GM19035 (cell line): ENCODE results near the gene NDC1.
A peak's percentile ranks its signal among the peaks of the same experiment; 100 is the strongest.
"Not testable (repeated sequence)": the region's sequence is repeated elsewhere in the genome, so short reads cannot be mapped to it uniquely, and the experiment has no call there.

Experiments used
- ATAC-seq: cut with Tn5 transposase; IDR thresholded peaks from one replicate; pipeline ENCODE4 v1.9.1; 2021; ENCODE audit not compliant: unreplicated experiment

Gene NDC1

GRCh38 chr1:53766194-53766742 is 71.8 kb downstream of the NDC1 start:
- ATAC-seq: no peak

- no peak for ATAC-seq
Measured at GRCh38 chr1:53765657-53766056, 72.4 kb downstream of the NDC1 start.

GRCh38 chr1:53763911-53764310 is 74.2 kb downstream of the NDC1 start:
- ATAC-seq: no peak

- no peak for ATAC-seq
Measured at GRCh38 chr1:53763461-53763860, 74.6 kb downstream of the NDC1 start.

- ATAC-seq: not testable (repeated sequence)
Measured at GRCh38 chr1:53760497-53760896, 77.6 kb downstream of the NDC1 start.

GRCh38 chr1:53755874-53756273 is 82.2 kb downstream of the NDC1 start:
- no peak for ATAC-seq

GRCh38 chr1:53754484-53755312 is 83.4 kb downstream of the NDC1 start:
- no peak for ATAC-seq

- ATAC-seq: no peak
Measured at GRCh38 chr1:53752281-53752680, 85.8 kb downstream of the NDC1 start.

GRCh38 chr1:53747841-53748240 is 90.3 kb downstream of the NDC1 start:
- ATAC-seq: no peak

GRCh38 chr1:53740621-53741105 is 97.4 kb downstream of the NDC1 start:
- no peak for ATAC-seq

GRCh38 chr1:53739109-53739681 is 98.9 kb downstream of the NDC1 start, which contains the start of gene GLIS1:
Gene GLIS1 (minus strand): TSS chr1:53739164. CDS start chr1:53738064, 1,100 bp downstream.
- peak; percentile 91 for ATAC-seq

- peak; percentile 27 for ATAC-seq
Measured at GRCh38 chr1:53738205-53739108, 99.6 kb downstream of the NDC1 start.

GRCh38 chr1:53737648-53738204 is 100.4 kb downstream of the NDC1 start:
- ATAC-seq: no peak

- ATAC-seq: no peak
Measured at GRCh38 chr1:53736290-53736689, 101.8 kb downstream of the NDC1 start.

GRCh38 chr1:53735681-53736080 is 102.4 kb downstream of the NDC1 start:
- ATAC-seq: no peak

- ATAC-seq: no peak
Measured at GRCh38 chr1:53735261-53735660, 102.8 kb downstream of the NDC1 start.

GRCh38 chr1:53734650-53735211 is 103.4 kb downstream of the NDC1 start:
- ATAC-seq: no peak

- no peak for ATAC-seq
Measured at GRCh38 chr1:53733975-53734649, 104.0 kb downstream of the NDC1 start.

- ATAC-seq: no peak
Measured at GRCh38 chr1:53733447-53733931, 104.6 kb downstream of the NDC1 start.

GRCh38 chr1:53732912-53733317 is 105.2 kb downstream of the NDC1 start:
- no peak for ATAC-seq
